22Rv1 (cell line): ENCODE measurements around the gene SDK1.

ENCODE experiments used
- H3K27ac ChIP-seq: fragments of 450-650 bp; 2 replicates; pipeline ENCODE4 v1.5.1; 2017
- ZFX ChIP-seq: fragments of 450-650 bp; IDR thresholded peaks from 2 replicates; pipeline ENCODE4 v1.6.1; 2017; ENCODE audit warnings: antibody characterized with exemption, borderline replicate concordance
- TF ChIP-seq, protein P1 (sequence below): fragments of 450-650 bp; IDR thresholded peaks from 2 replicates; pipeline ENCODE4 v1.5.1; 2017; ENCODE audit warnings: mild to moderate bottlenecking

SDK1 gene

DNA sequence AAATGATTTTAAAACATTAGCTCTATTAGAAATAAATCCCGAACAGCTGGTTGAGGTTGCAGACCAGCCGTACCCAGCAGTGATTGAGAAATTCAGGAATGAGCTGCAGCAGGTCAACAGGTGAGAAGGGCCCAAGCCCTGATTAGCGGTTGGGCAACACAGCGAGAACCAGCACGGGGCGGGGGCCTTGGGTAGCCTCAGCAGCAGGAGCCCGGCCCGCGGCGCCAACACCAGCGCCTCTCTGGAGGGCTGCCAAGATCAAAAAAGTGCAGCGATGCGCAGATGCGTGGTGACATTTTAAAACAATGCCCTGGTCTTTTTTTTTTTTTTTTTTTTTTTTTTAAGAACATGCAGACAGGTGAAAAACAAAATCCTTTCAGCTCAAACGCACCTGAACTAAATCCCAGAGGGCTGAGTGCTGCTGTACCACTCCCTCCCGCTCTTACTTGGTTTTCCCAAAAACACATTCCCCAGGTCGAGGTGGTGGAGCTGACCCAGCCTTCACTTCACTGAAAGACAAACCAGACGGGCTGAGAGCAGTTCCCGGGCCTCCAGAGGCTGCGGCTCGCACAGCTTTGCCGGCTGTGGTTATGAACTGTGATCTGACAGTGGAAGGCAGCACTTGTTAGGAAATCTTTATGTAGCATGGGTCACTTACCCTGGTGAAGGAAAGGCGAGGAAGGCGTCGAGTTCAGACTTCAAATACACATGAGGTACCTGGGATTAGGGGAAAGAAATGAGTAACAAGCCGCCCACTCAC is 579.4 kb downstream of the SDK1 start:
- H3K27ac ChIP-seq = no peak overlapping the region
- TF ChIP-seq ZFX = no peak
- TF ChIP-seq, protein P1, sequence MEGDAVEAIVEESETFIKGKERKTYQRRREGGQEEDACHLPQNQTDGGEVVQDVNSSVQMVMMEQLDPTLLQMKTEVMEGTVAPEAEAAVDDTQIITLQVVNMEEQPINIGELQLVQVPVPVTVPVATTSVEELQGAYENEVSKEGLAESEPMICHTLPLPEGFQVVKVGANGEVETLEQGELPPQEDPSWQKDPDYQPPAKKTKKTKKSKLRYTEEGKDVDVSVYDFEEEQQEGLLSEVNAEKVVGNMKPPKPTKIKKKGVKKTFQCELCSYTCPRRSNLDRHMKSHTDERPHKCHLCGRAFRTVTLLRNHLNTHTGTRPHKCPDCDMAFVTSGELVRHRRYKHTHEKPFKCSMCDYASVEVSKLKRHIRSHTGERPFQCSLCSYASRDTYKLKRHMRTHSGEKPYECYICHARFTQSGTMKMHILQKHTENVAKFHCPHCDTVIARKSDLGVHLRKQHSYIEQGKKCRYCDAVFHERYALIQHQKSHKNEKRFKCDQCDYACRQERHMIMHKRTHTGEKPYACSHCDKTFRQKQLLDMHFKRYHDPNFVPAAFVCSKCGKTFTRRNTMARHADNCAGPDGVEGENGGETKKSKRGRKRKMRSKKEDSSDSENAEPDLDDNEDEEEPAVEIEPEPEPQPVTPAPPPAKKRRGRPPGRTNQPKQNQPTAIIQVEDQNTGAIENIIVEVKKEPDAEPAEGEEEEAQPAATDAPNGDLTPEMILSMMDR = no peak

DNA sequence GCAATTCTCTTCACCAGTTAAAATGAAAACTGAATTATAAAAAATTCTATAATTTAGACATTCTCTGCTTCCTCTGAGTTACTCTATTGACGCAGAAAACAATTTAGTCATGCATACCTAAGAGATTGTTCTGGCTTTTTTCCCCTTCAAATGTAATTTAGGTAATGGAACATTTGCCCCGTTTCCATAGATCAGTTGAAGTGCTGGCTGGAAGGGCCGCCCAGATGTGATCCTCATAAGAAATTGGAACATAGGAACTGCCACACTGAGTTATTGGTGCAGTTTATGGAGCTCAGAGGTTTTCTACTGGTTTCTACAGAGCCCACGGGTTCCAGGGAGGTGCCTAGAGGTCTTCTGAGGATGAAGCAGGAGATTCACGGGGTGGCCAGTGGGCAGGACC is 581.7 kb downstream of the SDK1 start:
- H3K27ac ChIP-seq = no peak overlapping the region
- TF ChIP-seq, protein P1 = no peak
- TF ChIP-seq ZFX = no peak

DNA sequence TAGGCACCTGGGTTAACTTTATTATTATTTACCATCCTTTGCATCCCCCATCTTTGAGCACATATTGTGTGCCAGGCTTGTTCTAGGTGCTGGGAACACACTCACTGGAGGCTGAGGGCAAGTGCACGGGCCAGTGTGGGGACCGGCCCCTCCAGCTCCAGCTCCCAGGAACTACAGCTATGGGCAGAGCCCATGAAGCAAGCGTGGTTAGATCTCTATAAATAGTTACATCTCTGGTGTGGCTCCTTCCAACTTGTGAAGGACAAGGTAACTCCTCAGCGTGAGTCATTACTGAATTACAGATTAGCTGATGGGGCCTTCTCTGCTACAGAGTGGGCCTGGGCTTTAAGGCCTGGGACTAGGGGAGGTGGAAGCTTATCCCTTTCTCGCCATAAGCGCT is 583.5 kb downstream of the SDK1 start:
- TF ChIP-seq ZFX = no peak
- TF ChIP-seq, protein P1 = no peak
- no peak overlapping the region for H3K27ac ChIP-seq

DNA sequence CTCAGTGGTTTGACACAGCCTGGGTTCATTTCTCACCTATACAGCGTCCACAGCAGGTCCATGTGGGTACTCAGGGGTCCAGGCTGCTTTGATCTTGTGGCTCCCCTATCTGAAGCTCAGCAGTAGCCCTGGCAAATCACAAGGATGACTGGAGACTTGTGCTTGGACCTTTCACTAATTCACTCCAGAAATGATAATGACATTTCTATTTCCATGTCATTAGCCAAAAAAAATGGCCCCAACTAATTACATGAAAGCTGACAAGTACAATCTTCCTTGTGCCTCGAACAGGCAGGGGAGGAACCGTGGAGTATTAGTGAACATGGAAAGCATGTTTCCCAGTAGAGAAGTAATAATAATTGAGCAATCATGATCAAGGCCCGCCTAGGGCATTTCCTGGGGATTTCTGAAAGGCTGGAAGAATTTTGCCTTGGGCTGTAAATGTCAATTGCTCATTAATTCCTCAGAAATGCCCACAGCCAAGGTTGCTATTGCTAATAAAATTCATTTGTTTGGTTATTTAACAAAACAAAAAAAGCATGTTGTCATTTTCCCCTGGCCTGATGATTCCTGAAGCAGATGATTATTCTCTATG is 586.1 kb downstream of the SDK1 start:
- no peak for TF ChIP-seq ZFX
- TF ChIP-seq, protein P1 = no peak
- H3K27ac ChIP-seq = no peak overlapping the region

DNA sequence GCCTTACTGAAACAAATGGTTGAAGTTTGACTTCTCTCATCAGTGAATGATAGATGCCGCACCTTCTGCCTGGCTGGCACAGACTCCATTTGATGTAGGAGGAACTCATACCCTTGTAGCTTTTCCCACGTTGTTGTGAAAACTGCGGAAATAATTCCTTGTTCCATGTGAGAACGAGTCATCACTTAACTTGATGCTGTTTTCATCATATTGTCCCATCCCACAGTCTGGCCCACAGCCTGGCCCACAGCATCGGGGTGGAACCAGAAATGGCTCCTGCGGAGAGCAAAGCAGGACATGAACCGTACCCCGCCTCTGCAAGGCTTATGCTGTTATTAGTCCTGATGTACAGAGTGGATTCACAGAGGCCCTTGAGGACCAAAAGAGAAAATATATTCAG is 587.0 kb downstream of the SDK1 start:
- H3K27ac ChIP-seq = no peak overlapping the region
- TF ChIP-seq, protein P1 = no peak
- TF ChIP-seq ZFX = no peak

DNA sequence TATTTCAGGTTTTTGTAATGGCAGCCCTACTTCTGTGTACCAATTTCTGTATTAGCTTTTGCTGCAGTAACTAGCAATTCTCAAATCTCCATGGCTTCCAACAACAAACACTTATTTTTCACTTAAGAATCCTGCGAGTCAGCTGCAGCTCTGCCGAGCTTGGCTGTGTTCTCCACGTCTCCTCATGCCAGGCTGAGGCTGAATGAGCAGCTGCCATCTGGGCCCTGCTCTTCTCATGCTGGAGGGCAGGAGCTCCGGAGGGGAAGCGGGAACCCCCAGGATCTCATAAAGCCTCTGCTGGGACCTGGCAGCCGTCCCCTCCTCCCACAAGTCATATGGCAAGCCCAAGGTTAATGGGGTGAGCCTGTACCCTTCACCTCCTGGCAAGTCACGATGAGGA is 591.1 kb downstream of the SDK1 start:
- no peak overlapping the region for H3K27ac ChIP-seq
- no peak for TF ChIP-seq ZFX
- TF ChIP-seq, protein P1 = no peak

DNA sequence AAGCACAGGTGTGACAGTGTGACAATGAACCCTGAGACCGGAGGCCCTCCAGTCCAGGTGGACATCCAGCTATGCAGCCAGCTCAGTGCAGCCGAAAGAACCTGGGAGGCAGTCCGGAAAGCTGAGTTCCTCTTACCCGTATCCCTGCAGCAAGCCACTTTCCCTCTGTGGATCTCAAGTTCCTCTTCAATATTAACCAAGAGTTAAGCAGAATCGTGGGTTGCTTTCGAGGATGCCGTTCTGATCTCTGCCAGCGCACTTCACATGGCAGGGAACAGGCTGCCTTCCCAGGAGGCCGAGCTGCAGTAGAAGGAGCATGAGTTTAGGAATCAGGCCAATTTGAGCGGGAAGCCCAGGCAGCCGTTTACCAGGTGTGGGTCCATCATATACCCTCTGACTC is 591.6 kb downstream of the SDK1 start:
- no peak overlapping the region for H3K27ac ChIP-seq
- TF ChIP-seq ZFX = no peak
- TF ChIP-seq, protein P1 = no peak
